Stimulated activated CD8-positive, alpha-beta memory T cell treated with anti-CD3 and anti-CD28 coated beads, Interleukin-2, amount 100 ng/mL, for 1 hour (primary cell): Measurements from ENCODE around the gene ABCG8.

Experiments
- DNase-seq, 2 donors: peaks; one replicate each; pipeline ENCODE4 v3.0.0-alpha.2; 2020; ENCODE audit warnings: low read depth in 2 of 2

The ABCG8 gene

DNA sequence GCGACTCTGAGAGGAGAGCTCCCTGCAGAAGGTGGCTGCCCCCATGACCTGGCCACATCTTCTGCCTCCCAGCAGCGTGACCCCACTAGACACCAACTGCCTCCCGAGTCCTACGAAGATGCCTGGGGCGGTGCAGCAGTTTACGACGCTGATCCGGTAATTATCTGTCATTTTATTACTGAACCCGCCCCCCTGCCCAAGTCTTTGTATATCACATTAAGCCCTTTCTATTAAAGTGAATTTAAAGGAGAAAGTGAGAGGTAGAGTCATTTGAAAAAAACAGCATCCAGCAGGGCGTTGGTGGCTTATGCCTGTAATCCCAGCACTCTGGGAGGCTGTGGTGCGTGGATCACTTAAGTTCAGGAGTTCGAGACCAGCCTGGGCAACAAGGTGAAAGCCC, 33.4 kb downstream of the ABCG8 start:
- no peak for DNase-seq

DNA sequence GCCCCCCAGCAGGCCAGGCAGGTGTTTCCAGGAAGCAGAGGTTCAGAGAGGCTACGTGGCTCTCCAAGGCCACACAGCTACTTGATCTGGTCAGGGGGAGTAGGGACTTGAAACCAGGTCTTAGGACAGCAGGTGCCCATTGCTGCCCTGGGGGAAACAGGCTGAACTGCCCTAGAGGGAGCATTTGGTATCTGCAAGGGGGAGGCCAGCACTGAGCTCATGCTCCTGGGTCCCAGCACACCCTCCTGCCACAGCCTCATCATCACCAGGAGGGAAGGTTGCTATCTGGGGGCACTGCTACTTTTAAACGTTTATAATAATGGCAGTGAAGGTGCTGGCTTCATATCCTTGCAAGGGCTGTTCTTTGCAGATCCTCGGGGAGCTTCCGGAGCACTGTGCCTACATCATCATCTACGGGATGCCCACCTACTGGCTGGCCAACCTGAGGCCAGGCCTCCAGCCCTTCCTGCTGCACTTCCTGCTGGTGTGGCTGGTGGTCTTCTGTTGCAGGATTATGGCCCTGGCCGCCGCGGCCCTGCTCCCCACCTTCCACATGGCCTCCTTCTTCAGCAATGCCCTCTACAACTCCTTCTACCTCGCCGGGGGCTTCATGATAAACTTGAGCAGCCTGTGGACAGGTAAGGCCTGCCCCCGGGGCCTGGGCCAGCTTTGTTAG, 36.1 kb downstream of the ABCG8 start:
- DNase-seq = no peak

DNA sequence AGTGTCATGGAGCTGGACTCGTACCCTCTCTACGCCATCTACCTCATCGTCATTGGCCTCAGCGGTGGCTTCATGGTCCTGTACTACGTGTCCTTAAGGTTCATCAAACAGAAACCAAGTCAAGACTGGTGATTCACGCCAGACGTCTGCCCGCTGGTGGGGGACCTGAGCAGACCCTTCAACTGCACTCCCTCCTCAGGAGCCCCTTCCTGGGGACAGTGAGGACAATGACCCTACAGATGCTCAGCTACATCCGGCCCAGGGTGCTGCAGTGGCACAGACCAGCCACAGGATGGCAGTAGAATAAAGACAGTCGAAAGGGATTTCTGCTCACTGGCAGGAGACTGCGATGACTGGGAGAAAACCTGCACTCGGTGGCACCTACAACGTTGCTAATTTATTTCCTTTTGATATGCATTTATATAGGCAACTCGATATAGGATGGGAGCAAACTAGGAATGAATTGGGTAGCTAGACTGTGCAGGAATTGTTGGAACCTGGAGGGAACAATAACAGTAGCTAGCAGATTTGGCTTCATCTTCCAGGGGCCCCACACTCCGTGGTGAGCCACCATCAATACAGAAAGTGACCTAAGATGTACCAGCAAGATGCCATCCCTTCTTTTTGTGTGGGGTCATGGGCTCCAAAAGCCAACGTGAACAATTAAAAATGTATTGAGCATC, 39.2 kb downstream of the ABCG8 start:
- peak; percentile 16 to 29 for DNase-seq

- no peak for DNase-seq
Measured at GRCh38 chr2:43879261-43879660, 40.5 kb downstream of the ABCG8 start.

GRCh38 chr2:43880471-43880870, 41.7 kb downstream of the ABCG8 start:
- DNase-seq = no peak

DNA sequence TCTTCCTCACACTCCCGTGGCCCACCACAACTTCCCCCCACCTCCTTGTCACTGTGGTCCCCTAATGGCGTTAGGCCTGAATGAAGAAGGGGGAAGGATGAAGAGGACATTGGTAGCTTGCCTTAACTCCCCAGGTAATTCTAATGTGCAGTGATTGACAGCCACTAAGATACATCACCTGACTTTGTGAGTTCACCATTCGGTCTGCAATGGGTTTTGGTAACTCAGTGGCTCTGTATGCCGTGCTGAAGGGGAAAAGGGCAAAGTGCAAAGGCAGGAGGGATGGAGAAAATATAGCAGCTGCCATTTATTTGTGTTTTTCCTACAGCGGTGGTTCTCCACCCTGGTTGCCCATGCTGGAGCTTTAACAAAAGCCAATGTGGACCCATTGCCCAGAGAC, 42.2 kb downstream of the ABCG8 start:
- no peak for DNase-seq

- no peak for DNase-seq
Measured at GRCh38 chr2:43882312-43882711, 43.5 kb downstream of the ABCG8 start.

DNA sequence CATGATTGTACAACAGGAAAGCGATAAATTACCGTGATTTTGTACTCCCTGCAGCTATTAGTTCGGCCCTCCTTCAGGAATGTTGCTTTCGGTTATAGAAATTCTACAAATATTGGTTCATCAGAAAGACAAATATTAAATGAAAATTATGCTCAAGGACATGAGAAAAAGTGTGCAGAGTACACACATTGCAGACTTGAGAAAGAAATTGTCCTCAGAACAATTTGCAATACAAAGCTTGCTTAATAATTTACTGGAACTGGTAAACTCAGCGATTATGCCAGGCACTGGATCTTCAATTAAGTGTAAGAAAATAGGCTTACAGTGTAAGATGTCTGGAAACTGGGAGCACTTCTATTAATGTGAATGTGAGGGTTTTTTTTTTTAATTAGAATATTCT, 45.9 kb downstream of the ABCG8 start:
- no peak for DNase-seq

GRCh38 chr2:43885132-43885632, 46.4 kb downstream of the ABCG8 start:
- no peak for DNase-seq

- no peak for DNase-seq
Measured at GRCh38 chr2:43887176-43887575, 48.4 kb downstream of the ABCG8 start.

DNA sequence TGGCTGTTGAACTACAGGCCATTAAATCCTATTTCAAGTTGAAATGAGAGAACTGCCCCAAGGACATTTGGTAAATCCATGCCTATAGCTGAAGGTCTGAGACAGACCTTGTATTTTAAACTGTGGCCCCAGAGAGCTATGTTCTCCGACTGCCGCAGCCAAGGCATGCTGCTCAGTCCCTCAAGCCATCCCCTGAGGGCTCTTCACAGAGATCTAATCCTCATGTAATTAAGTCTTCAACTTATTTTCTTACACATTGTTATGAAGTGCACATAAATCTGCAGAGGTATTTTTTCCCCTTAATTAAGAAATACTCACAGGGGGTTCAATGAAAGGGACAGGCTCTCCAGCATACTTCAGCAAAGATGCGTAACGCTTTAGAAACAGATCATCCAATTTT, 50.6 kb downstream of the ABCG8 start:
- no peak for DNase-seq

GRCh38 chr2:43890855-43891254, 52.1 kb downstream of the ABCG8 start:
- no peak for DNase-seq

GRCh38 chr2:43894743-43895142, 56.0 kb downstream of the ABCG8 start:
- no peak for DNase-seq

GRCh38 chr2:43896906-43897305, 58.1 kb downstream of the ABCG8 start:
- no peak for DNase-seq

DNA sequence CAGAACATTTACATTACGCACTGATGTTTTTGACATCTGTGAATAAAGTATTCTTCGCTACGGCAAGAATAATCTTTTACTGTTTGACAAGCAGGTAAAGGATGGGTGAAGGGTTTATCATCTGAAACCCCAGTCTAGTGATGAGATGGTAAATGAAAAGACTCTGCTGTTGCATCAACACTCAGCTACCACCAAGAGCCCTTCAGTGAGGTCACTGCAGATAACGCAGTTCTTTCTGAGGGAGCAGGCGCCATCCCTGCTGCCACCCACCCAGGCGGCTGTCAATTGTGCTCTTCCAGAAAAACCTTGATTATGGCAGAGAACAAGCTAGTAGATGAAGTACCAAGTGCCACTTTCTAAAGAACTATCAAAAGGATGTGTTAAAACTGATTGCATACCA, 58.7 kb downstream of the ABCG8 start:
- no peak for DNase-seq

GRCh38 chr2:43898134-43898837, 59.5 kb downstream of the ABCG8 start:
- no peak for DNase-seq

- no peak for DNase-seq
Measured at GRCh38 chr2:43898838-43899346, 60.1 kb downstream of the ABCG8 start.

DNA sequence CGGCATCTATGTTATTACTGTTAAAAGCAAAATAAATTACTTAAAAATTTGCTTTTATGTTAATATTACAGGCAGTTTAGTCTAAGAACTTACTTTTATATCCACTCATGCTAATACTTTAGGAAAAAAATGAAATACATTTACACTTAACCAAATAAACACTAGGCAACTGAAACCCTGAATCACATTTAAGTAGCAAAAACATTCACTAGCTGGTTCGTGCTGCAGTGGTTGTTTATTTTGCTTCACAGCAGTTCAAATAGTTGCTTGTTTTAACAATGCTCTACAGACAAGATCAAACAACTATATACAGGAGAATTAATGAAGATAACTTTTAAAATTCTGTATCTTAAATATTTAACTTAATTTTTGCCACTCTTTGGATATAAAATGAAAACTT, 60.8 kb downstream of the ABCG8 start:
- DNase-seq = no peak

- DNase-seq = no peak
Measured at GRCh38 chr2:43905371-43905803, 66.6 kb downstream of the ABCG8 start.

GRCh38 chr2:43905871-43906270, 67.1 kb downstream of the ABCG8 start:
- DNase-seq = no peak

- no peak for DNase-seq
Measured at GRCh38 chr2:43906448-43907109, 67.8 kb downstream of the ABCG8 start.
